NCI-H460 (cell line): ENCODE data around the gene NSG1. TPM values are rescaled to one million over a fixed set of nuclear protein-coding genes. Genes with fewer than 3 reads are reported as not detected.

Experiments
- DNase-seq: peaks from one replicate; pipeline ENCODE4 v3.0.0-alpha.2; 2016; ENCODE audit warnings: low read depth; ENCODE audit errors: extremely low read depth
- total RNA-seq: library from RNA; depleted of rRNA; stranded (reverse); fragments of >200 nt; shearing (Covaris generic); gene quantifications from 2 replicates; pipeline ENCODE4 v1.2.3, GENCODE V29; 2014

NSG1 gene
- total RNA-seq, 1 experiment from 2014 or later = 0.20 TPM

- no peak for DNase-seq
Measured at GRCh38 chr4:4395371-4395770, 8.5 kb downstream of the NSG1 start.

DNA sequence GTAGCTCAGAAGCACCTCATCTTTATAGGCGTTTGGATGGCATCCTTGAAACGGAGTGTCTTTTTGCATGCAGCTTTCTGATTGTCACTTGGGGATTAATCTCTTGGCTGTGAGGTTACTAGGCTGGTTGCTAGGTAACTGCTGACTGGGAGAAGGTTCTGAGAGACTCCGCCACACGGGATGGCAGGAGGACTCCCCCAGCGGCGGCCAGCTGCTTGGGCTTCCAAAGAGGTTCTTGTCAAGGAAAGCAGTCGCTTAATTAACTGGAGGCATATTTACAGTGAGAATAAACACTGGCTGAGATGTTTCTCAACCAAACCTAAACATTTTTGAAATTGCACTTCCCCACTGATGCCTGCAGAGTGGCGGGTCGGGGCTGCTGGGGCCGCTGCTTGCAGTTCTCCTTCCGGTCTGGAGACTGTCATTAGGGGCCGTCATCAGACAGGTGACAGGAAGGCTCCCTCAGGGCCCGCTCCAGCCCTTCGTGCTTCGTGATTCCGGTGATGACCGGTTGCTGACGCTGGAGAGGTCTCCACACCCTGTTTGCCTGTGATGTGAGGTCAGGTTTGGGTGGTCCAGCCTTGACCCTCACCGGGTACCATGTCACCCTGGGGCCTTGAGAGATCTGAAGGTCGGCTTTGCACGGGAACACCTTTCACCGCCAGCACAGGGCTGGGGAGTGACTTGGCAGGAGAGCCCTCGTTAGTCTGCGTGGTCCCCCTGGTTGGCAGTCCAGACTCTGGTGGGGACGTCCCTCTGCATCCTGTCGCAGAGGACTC lies 9.1 kb downstream of the NSG1 start:
- DNase-seq = no peak

GRCh38 chr4:4396628-4397440 lies 9.9 kb downstream of the NSG1 start:
- no peak for DNase-seq

DNA sequence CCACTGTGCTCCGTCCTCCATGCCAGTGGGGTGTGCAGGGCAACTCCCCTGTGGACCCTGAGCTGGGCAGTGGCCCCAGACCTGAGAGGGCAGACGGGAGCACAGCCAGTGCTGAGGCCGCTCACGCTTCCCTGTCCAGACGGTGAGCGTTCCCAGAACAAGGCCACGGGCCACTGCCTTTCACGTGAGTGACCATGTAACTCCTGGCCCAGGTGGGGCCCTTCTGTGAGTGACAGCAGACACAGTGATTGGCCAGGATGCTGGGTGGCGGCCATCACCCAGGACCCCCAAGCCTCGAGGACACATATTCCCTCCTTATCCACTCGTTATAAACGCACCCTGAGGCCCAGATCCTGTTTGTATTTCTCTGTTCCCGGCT lies 10.5 kb downstream of the NSG1 start:
- no peak for DNase-seq

- no peak for DNase-seq
Measured at GRCh38 chr4:4398430-4398829, 11.5 kb downstream of the NSG1 start.

DNA sequence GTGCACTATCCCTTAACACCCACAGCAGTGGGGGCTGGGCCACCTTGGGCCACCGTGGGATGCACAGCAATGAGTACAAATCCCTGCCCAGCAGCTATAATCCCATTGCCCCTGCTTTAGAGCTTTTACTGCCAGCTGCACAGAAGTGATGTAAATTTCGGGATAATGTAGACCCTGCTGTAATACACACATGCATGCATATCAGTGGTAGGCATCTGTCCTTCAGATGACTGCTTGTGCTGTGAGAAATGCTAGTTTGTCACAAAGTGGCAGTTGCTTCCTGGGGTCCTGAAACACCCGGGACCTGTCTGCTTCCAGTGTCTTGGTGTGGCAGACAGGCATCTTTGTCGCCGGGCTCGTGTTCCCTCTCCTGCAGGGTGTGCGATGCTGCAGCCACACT lies 14.1 kb downstream of the NSG1 start:
- DNase-seq = no peak

DNA sequence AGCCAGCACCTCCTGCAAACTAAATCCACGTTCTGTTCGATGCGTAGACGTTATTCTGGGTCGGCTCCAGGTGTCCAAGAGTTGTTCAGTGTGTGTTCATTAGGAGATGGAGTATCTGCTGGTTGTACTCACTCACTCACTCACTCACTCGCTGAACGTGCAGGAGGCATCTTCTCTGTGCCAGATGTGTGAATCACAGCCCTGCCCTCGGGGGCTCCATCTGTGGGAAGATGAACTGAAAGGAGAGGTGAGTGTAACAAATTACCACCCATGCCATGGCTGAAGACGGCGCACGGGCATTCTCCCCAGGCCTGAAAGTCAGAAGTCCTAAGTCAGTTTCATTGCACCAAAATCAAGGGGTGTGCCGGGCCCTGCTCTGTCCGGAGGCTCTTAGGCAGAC lies 16.1 kb downstream of the NSG1 start:
- DNase-seq = no peak

DNA sequence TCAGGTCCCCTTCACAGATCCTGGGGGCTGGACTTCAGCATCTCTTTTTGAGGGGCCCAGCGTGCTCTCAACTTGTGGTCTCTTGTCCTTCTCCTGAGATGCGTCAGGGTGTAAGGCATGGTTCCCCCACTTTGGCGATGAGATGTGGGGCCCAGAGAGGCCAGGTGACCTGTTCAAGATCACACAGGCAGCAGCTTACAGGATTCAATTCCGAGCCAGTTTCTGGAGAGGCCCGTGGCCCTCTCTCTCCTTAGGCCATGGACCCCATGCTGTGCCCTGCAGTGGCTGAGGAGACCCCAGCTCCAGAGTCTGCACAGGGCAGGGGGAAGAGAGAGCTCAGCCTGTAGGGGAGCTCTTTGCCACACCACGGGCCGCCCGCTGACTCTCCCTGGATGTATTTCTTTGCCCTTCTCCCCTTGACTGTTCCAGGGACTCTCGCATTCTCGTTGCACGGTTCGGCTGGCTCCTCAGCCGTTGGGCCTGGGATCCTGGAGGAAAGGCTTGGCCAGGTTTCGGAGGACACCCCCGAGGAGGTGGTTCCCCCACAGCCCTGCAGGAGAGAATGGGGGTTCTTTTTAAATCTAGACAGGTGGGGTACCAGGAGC lies 18.6 kb downstream of the NSG1 start:
- no peak for DNase-seq

DNA sequence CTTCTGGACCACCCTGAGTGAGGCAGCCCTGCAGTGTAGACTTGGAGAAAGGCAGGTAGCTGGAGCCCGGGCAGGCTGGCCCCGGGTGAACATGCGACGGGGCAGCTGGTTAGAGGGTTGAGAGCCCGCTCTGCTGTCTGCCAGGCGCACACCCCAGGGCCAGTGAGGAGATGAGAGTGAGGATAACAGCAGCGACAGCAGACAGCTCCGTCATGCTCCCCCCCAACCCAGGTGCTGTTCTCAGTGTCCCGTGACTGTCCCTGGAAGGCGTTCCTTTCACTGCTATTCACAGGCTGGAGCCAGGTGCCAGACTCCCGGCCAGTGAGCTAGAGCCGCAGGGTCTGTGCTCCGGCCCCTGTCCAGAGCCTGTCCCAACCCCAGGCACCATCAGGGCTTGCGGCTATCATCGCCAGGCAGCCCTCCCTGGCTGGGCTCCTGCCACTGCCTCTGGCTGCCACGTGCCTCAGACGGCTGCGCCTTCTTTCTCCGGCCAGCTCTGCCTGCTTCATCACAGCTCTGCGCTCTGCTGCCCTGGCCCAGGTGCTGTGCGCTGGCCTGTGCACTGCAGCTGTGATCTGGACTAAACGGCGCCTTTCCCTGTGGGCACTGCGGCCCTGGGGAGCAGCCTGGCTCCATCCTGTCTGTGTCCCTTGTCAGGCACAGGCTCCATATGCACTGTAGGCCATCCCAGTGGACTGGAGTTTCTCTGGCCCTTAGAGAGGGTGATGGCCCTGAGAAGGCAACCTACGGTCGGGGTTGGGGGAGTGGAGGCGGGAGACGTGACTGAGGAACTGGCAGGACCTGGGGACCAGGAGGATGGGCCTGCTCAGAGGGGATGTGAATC lies 19.8 kb downstream of the NSG1 start:
- no peak for DNase-seq

DNA sequence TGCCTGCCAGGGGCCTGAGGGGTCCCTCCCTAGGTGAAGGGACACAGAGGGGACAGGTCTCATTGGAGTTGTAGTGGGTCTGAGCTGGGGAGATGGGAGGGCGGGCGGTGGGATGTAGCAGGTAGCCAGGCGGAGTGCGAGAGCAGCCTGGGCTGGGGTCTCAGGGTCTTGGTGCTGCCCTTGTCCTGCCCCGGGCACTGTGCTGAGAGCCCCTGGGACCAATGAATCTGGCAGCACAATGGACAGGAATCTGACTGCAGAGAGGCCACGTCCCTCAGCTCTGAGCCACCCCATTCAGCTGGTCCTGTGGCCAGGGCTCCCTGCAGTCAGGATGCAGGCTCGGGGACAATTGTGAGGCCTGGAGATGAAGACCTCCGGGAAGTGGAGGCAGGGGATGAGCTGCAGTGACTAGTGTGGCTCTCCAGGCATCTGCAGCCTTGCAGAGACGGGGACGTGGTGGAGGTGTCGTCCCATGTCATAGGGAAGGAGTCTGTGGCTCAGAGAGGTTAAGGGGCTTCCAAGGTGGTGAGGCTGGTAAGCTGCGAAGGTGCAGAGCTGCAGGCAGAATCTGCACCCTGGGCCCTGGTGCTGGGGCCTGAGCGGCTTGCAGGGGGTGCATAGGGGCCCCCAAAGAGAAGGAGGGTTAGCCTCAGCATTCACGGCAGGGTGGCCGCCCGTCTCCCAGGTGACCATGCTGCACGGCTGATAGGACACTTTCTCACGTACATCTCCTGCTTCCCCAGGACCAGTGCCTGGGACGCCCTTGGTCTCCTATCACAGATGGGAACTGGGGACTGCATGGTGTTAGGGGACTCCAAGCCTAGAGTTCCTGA lies 20.6 kb downstream of the NSG1 start:
- DNase-seq = no peak

DNA sequence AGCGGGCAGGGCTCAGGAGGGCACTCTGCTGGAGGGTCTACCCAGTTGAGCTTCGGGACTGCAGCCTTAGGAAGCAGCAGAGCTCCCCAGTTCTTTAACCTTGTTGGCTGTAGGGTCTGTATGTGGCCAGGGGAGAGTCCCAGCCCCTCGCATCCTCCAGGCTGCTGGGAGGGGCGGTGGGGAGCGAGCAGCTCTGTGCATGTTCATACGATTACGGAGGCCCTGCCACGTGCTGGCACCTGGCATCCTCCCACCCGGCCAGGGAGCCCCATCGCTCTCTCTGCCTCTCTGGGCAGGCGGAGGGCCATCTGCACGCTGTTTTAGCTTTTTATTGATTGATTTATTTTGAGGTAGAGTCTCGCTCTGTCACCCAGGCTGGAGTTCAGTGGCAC lies 21.2 kb downstream of the NSG1 start:
- no peak for DNase-seq

DNA sequence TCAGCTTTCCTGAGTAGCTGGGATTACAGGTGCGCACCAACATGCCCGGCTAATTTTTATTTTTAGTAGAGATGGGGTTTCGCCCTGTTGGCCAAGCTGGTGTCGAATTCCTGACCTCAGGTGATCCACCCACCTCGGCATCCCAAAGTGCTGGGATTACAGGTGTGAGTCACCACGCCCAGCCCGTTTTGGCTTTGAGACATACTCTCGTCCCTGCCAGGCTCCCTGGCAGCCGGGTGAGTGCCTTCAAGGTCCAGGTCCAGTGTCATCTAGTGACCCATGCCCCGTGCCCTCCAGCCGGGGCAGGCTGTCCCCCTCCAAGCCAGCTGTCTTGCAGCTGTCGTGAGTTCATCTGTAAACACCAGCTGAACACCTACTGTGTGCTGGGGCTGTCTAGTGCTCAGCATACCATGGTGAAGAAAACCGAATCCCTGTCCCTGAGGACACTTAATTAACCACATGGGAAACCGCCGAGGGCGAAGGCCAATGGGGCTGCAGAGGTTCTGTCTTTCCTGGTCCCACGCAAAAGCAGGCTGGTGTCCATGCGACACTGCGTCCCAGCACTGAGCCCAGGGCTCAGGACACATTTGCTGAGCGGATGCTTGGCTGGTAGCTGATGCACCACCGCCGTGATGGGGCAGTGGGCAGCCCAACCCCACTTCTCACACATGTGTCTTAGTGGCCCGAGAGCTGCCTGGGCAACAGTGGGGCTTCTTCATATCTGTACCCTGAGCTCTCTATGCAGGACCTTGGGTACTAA lies 21.9 kb downstream of the NSG1 start:
- no peak for DNase-seq

DNA sequence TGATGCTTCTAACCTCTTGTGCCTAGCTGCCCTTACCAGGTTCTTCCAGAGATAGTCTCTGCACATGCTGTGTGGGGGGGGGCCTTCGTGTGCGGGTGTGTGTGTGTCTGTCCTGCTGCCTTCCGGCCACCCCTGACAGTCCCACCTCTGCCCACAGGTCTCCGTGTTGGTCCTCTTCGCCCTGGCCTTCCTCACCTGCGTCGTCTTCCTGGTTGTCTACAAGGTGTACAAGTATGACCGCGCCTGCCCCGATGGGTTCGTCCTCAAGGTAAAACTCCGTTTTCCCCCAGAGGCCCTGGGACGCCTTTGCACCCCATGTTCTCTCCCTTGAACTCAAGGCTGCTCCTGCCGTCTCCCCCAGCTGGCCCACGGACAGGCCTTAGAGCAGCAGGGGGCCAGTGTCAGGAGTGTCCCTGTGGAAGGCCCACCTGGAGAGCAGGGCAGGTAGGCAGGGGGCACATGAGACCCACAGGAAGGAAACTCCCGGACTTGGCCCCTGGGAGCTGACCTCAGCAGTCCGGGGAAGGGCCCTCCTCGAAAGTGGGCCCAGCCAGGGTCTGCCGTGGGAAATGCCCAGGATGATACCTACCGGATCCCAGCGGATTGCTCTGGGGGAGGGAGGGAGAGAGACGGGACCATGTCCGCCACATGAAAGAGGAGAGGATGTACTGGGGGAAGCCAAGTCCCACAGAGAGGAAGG lies 22.7 kb downstream of the NSG1 start:
- DNase-seq = no peak

- no peak for DNase-seq
Measured at GRCh38 chr4:4410271-4410670, 23.4 kb downstream of the NSG1 start.

- no peak for DNase-seq
Measured at GRCh38 chr4:4411906-4412305, 25.0 kb downstream of the NSG1 start.

DNA sequence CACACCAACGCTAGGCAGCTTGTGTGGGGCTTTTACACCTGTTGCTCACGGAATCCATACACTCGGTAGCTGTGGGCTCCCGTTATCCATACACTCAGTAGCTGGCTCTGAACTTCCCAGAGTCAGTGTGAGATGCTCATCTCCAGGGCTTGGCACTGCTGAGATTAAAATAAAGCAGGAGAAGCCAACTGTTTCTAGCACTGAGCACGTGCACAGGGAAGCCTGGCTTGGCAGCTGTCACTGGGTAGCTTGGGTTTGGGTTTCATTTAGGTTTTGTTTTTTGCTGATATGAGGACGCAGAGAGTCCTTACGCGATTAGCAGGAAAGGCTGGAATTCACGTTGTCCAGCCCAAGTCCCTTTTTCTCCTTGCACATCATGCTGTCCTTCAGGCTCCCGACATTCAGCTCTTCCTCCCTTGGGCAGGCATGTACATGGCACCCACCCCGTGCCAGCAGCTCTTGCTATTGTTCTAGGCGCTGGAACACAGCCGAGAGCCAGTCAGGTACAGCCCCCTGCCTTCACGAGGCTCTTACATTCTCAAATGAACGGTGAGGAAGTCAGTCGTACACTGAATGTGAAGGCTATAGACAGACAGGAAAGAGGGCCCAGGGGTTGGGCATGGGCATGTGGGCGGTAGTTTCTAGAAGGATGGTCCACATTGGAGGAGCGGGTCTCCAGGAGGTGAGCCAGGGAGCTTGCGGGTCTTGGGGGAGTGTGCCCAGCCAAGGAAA lies 25.9 kb downstream of the NSG1 start:
- no peak for DNase-seq

- no peak for DNase-seq
Measured at GRCh38 chr4:4413373-4413725, 26.4 kb downstream of the NSG1 start.

DNA sequence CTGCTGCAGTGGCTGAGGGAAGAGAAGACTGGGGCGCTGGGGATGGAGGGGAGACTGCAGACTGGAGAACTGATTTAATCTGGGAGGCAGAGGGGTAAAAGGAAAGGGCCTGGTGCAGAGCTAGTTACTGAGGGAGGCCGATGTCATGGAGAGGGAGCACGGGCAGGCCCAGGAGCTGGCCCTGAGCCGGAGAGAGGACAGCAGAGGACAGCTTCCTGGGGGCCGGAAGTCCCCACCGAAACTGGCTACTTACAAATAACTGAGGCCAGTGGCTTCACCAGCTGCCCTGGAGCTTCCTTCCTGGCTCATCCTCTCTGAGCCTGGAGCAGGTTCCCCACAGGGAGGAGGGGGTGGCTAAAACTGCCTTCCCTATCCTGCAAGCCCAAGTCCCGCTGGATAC lies 26.9 kb downstream of the NSG1 start:
- DNase-seq = no peak
